AML-193 (cell line): Measurements from ENCODE around the gene ARPC5L.
A peak's percentile ranks its signal among the peaks of the same experiment; 100 is the strongest.
"Not testable (repeated sequence)": the region's sequence is repeated elsewhere in the genome, so short reads cannot be mapped to it uniquely, and the experiment has no call there.

Experiments
- DNase-seq, 2 experiments: peaks; one replicate each; lab custom pipeline; 2025; lab: John Stamatoyannopoulos, UW

The ARPC5L gene

DNA sequence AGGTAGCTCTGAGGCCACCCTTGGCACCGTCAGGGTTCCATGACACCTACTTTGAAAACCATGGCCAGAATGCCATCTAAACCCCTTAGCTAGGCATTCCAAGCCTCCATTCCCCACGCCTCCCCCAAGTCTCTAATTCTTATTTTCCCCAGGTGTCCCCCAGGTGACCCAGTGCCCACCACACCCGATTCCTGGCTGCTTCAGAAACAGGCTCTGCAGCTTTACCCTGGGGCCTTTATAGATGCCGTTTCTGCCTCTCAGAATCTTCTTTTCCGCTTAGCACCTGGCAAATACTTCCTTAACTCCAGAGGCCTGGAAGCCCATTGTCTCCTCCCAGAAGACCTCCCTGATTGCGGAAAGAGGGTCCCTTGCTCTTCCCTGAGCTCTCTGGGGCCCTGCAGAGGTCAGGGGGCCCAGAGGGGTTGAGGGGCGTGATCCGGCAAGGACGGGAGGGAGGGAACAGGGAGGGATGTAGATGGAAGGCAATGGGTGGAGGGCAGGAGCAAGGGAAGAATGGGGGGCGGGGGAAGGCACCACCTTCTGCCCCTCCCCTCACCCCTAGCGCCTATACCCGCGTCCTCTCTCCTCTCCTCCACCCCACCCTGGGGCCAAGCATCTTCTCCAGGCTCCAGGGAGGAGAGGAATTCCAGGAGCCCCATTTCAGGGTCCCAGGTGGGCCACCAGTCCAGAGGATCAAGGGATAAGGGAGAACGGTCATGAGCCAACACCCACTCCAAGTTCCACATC lies 20.7 kb upstream of the ARPC5L start:
- DNase-seq, result no peak

DNA sequence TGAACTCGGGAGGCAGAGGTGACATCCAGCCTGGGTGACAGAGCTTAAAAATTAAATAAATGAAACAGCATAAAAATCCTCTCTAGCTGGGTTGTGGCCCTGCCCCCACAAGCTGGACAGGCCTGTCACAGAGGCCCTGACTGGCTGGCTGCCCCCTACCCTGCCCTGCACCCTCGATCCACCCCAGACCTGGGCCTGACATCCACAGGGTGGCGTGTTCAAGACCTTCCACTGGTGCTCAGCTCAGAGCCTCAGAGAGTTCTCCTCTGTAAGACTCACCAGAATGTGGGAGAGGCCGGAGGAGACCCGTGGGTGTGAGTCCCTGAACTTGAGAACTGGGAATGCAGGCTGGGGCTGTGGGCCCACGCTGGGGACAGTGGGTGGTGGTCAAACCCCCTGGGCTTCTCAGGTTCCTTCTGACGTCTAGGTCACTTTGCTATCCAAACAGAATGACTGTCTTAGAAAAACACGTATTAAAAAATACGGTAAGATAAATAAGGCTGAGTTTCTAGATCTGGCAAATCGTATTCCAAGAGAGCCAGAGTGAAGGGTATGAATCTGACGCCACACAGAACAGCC lies 18.4 kb upstream of the ARPC5L start:
- DNase-seq, result no peak

DNA sequence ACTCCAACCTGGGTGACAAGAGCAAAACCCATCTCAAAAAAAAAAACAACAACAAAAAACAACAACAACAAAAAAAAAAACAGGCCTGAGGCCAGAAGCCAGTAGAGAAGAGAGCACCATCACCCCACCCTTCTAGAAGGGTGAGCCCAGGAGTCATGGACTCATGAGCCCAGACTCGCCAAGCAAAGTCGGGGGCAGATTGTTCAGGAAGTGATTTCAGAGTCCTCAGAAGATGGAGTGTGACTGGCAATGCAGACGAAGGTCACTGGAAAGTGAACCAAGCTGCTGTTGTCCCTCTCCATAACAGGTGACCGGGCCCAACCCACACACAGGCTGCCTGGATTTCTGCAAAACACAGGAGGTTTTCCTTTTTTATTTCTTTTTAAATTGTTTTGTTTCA lies 17.6 kb upstream of the ARPC5L start:
- no peak for DNase-seq

GRCh38 chr9:124846467-124846866 lies 15.5 kb upstream of the ARPC5L start:
- not testable (repeated sequence) for DNase-seq

GRCh38 chr9:124846969-124847368 lies 15.0 kb upstream of the ARPC5L start:
- DNase-seq, result no peak

GRCh38 chr9:124849801-124850200 lies 12.1 kb upstream of the ARPC5L start:
- no peak for DNase-seq

- no peak for DNase-seq
Observed at GRCh38 chr9:124852121-124852828, 9.7 kb upstream of the ARPC5L start.

DNA sequence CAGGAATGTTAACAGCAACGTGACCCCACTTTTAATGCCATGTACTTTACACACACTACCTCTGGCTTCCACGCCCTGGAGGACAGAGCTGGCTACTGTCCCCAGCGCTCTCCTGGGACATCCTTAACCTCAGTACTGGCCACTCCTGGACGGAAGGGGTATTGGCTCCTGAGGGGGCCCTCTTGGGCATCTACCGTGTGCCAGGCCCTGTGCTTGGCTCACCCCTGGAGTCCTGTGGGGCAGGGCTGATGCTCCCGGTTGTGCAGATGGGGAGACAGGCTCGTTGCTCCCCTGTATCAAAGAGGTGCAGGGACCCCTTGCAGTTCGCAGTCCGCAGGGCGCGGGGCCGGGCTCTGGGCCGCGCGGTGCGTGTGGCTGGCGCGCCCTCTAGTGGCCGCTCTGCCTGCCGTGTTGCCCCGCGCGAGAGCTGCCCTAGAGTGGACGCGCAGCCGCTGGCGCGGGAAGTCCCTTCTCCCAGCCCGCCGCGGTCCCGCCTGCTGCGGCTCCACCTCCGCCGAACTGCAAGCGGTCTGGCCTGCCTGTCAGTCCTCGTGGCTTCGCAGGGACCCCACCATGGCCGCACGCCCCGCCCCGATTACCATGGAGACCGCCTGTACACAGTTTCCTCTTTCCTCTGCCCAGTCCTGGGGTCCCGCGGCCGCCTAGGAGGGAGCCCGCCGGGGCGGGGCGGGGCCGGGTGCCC lies 8.9 kb upstream of the ARPC5L start, which contains the start of gene WDR38:
Gene WDR38 (plus strand): TSS at position 632 of the 703 bp plus-strand sequence. CDS start 72 bp downstream, outside the sequence.
- DNase-seq, result peak; percentile 55 to 63

GRCh38 chr9:124853605-124854143 lies 8.3 kb upstream of the ARPC5L start:
- no peak for DNase-seq

DNA sequence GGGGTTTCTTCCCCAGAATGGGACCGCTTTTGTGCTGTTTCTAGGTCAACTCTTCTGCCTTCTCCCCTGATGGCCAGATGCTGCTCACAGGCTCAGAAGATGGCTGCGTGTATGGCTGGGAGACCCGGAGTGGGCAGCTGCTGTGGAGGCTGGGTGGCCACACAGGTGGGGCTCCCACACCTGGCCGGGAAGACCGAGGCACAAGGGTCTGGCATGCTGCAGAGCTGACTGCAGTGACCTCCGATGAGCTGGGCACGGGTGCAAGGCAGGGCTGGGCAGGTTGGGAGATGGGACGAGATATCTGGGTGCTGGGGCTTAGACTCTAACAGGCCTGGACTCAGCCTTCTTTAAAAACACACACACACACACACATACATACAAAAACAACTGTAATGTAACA lies 7.8 kb upstream of the ARPC5L start:
- DNase-seq, result no peak

GRCh38 chr9:124854822-124855221 lies 7.1 kb upstream of the ARPC5L start:
- DNase-seq, result no peak

- no peak for DNase-seq
Observed at GRCh38 chr9:124855566-124855943, 6.4 kb upstream of the ARPC5L start.

- DNase-seq, result peak in 1 of 2 experiments; percentile 8
Observed at GRCh38 chr9:124855944-124856765, 5.8 kb upstream of the ARPC5L start.

GRCh38 chr9:124857533-124858162 lies 4.3 kb upstream of the ARPC5L start:
- no peak for DNase-seq

GRCh38 chr9:124858330-124859046 lies 3.4 kb upstream of the ARPC5L start:
- DNase-seq, result no peak

DNA sequence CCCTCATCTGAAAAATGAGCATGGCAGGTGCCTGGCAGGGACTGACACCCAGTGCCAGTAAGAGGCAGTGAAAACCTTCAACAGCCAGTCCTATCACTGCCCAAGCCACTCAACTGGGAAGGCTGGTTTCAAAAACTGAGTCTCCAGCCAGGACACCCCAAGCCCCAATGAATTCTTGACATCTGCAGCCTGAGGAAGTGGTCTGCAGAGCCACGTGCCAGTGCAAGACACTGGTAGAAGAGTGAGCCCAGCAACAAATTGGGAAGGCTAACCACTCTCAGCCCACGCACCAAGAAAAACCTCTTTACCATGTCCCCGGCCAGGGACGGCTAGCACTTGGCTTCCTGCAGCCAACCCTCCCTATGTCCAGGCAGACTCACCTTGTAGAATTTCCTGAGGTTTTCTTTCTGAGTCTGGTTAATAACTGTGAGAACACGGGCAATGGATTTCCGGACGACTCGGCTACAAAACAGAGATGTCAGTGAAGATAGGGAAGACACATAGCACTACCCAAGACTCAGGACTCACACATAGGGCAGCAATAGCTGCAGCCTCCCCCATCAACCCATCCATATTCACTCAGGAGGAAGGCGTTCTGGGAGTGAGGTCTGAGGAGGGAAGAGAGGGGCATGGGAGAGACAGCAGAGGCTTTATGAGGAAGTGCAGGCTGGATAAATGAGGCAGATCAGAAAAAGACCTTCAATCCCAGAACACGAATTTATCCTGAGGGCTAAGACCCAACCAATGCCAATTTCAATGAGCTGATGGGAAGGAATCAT lies 1.9 kb upstream of the ARPC5L start:
- no peak for DNase-seq

DNA sequence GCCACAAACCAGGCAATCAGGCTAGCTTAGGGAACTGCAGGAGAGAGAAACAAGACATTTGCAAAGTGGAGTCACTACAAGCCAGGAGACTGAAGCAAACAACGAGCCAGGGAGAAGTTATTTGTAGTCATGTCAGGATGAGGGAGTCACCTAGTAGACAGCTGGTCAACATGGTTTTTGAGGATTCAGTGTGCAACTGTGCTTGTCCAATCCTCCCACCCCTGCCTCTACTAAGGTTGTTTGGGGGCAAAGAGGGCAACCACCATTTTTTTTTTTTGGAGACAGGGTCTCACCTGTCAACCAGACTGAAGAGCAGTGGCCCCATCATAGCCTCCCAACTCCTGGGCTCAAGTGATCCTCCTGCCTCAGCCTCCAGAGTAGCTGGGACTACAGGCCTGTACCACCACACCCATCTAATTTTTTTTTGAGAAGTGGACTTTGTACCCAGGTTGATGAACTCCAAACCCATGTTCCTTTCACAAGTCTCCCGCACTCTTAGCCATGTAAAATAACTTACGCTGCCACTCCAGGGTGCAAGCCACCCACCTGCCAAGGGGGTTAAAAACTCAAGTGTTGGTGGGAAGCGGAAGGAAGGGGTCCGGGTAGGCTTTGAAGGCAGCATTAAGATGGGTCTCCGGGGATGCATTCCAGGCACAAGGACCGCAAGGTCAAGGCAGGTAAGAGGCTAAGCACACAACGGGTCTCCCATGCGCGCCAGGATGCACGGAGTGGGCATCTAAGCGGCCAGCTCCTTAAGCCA lies 1.2 kb upstream of the ARPC5L start:
- DNase-seq, result no peak

DNA sequence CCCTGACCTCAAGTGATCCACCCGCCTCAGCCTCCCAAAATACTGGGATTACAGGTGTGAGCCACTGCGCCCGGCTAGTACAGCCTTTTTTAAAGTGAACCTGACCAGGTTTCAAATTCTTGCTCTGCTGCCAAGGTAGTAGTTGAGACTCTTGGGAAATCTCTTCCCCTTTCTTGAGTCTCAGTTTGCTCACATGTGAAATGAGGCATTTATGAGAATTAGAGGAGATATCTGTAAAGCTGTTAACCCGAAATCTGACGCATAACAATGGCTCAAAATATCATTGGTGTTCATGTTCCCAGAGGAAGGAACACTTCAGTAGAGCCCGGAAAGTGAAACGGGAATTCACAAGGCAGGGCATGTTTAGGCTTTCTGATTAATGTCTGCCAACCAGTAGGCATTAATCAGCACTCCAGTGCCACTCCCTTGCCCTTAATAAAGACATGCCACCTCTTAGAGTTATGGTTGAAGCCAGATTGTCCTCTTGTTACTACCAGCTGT lies 1.5 kb downstream of the ARPC5L start:
- peak in 1 of 2 experiments; percentile 20 for DNase-seq
